ENCODE results near the gene MKRN2. TPM values are rescaled to one million over a fixed set of nuclear protein-coding genes. Genes with fewer than 3 reads are reported as not detected.

The MKRN2 gene
- total RNA-seq, 6 experiments from 2014 or later, result 8.8 to 12.8 (median 10.9) TPM

GRCh38 chr3:12571986-12572385 is 15.1 kb downstream of the MKRN2 start:
- H3K4me1 ChIP-seq, result no peaks in the 10 kb centered on the region
- no peak overlapping the region for H3K4me3 ChIP-seq
- DNase-seq, result no peak
- peaks cover 0 to 73% (median 41%) of the 10 kb centered on the region in 4 donors for H3K36me3 ChIP-seq
- no peak for ATAC-seq
- H3K27me3 ChIP-seq, result no peaks in the 10 kb centered on the region
- WGBS (ENCODE audit: insufficient coverage, low coverage, low lambda C conversion rate, missing lambda C conversion rate), result 97% methylated on average over 5 of the region's 11 CpGs
- no peak overlapping the region for H3K27ac ChIP-seq
- intact Hi-C loops (cut with DNase I), result no loop called here
- TF ChIP-seq POLR2A (IDR thresholded peaks at IDR 0.05), result no peak
- no peak for TF ChIP-seq CTCF (IDR thresholded peaks at IDR 0.05)
- no peaks in the 10 kb centered on the region for H3K9me3 ChIP-seq

GRCh38 chr3:12574131-12574530 is 17.2 kb downstream of the MKRN2 start:
- H3K36me3 ChIP-seq, result peaks cover 0 to 86% (median 41%) of the 10 kb centered on the region in 4 donors
- H3K27me3 ChIP-seq, result no peaks in the 10 kb centered on the region
- no peak for TF ChIP-seq POLR2A (IDR thresholded peaks at IDR 0.05)
- TF ChIP-seq CTCF (IDR thresholded peaks at IDR 0.05), result no peak
- 77% methylated on average over 3 of the region's 6 CpGs for WGBS (ENCODE audit: insufficient coverage, low coverage, low lambda C conversion rate, missing lambda C conversion rate)
- no peaks in the 10 kb centered on the region for H3K9me3 ChIP-seq
- peak in 1 of 4 donors; percentile 26 for ATAC-seq
- no peak for DNase-seq
- no peak overlapping the region for H3K4me3 ChIP-seq
- no peaks in the 10 kb centered on the region for H3K4me1 ChIP-seq
- no peak overlapping the region for H3K27ac ChIP-seq
- intact Hi-C loops (cut with DNase I), result no loop called here

- Histone ChIP-seq H3K27me3 (no peaks in the 10 kb centered on the region), H3K4me3 (no peak overlapping the region), H3K27ac (no peak overlapping the region), H3K4me1 (no peaks in the 10 kb centered on the region), H3K9me3 (no peaks in the 10 kb centered on the region), H3K36me3 (peaks cover 0 to 86% (median 39%) of the 10 kb centered on the region in 4 donors)
- intact Hi-C loops (cut with DNase I), result no loop called here
- peak in 3 of 4 donors; percentile 12 to 41 (median 38) for ATAC-seq
- WGBS (ENCODE audit: insufficient coverage, low coverage, low lambda C conversion rate, missing lambda C conversion rate), result 19% methylated on average over 6 of the region's 7 CpGs
- no peak for DNase-seq
- TF ChIP-seq POLR2A (IDR thresholded peaks at IDR 0.05) (no peak), CTCF (IDR thresholded peaks at IDR 0.05) (no peak)
Observed at GRCh38 chr3:12574661-12575060, 17.8 kb downstream of the MKRN2 start.

- ATAC-seq, result no peak
- intact Hi-C loops (cut with DNase I), result no loop called here
- Histone ChIP-seq H3K9me3 (no peaks in the 10 kb centered on the region), H3K27me3 (no peaks in the 10 kb centered on the region), H3K27ac (no peak overlapping the region), H3K4me3 (no peak overlapping the region), H3K4me1 (no peaks in the 10 kb centered on the region), H3K36me3 (peaks cover 0 to 71% (median 30%) of the 10 kb centered on the region in 4 donors)
- 96% methylated on average over 5 of the region's 5 CpGs for WGBS (ENCODE audit: insufficient coverage, low coverage, low lambda C conversion rate, missing lambda C conversion rate)
- DNase-seq, result no peak
- TF ChIP-seq POLR2A (IDR thresholded peaks at IDR 0.05), result no peak
- TF ChIP-seq CTCF (IDR thresholded peaks at IDR 0.05), result no peak
Observed at GRCh38 chr3:12577379-12577778, 20.5 kb downstream of the MKRN2 start.

- H3K4me3 ChIP-seq, result no peak overlapping the region
- no peaks in the 10 kb centered on the region for H3K9me3 ChIP-seq
- WGBS (ENCODE audit: insufficient coverage, low coverage, low lambda C conversion rate, missing lambda C conversion rate), result 87% methylated on average over 2 of the region's 2 CpGs
- peaks cover 0 to 65% (median 26%) of the 10 kb centered on the region in 4 donors for H3K36me3 ChIP-seq
- ATAC-seq, result no peak
- TF ChIP-seq POLR2A (IDR thresholded peaks at IDR 0.05), result no peak
- TF ChIP-seq CTCF (IDR thresholded peaks at IDR 0.05), result no peak
- H3K4me1 ChIP-seq, result peaks cover 0 to 11% (median 5%) of the 10 kb centered on the region in 4 donors
- intact Hi-C loops (cut with DNase I), result no loop called here
- DNase-seq, result no peak
- H3K27me3 ChIP-seq, result no peaks in the 10 kb centered on the region
- no peak overlapping the region for H3K27ac ChIP-seq
Observed at GRCh38 chr3:12578742-12579141, 21.9 kb downstream of the MKRN2 start.

Data from right lobe of liver (tissue), 6 donors.